Trophoblast cell (in vitro differentiated cells and primary cell): ENCODE measurements around the gene CALML5.

ENCODE experiments used
- DNase-seq, 2 donors: peaks; one replicate each; pipeline ENCODE4 v3.0.0-alpha.2; 2016
- H2AFZ ChIP-seq: 2 replicates; pipeline ENCODE4 v1.6.1; 2013; ENCODE audit warnings: low read length, moderate library complexity, mild to moderate bottlenecking; ENCODE audit not compliant: insufficient read depth, poor library complexity
- H2AK5ac ChIP-seq: 2 replicates; pipeline ENCODE4 v1.6.1; 2013; ENCODE audit warnings: mild to moderate bottlenecking, low read length
- H2BK120ac ChIP-seq: 2 replicates; pipeline ENCODE4 v1.6.1; 2013; ENCODE audit warnings: low read length, mild to moderate bottlenecking, moderate library complexity; ENCODE audit not compliant: insufficient read depth, poor library complexity
- H2BK12ac ChIP-seq: 2 replicates; pipeline ENCODE4 v1.6.1; 2013; ENCODE audit warnings: mild to moderate bottlenecking, low read length, moderate library complexity
- H2BK5ac ChIP-seq: 2 replicates; pipeline ENCODE4 v1.6.1; 2013; ENCODE audit warnings: low read length, low read depth, moderate library complexity, mild to moderate bottlenecking; ENCODE audit not compliant: poor library complexity
- H3K14ac ChIP-seq: 2 replicates; pipeline ENCODE4 v1.6.1; 2013; ENCODE audit warnings: mild to moderate bottlenecking, low read length
- H3K18ac ChIP-seq: 2 replicates; pipeline ENCODE4 v1.6.1; 2013; ENCODE audit warnings: mild to moderate bottlenecking, low read length
- H3K23ac ChIP-seq: 2 replicates; pipeline ENCODE4 v1.6.1; 2013; ENCODE audit warnings: low read length
- H3K27ac ChIP-seq: 2 replicates; pipeline ENCODE4 v1.5.1; 2013; ENCODE audit warnings: low read depth, mild to moderate bottlenecking, inconsistent platforms, low read length, moderate library complexity
- H3K27me3 ChIP-seq: 2 replicates; pipeline ENCODE4 v1.6.1; 2013; ENCODE audit warnings: inconsistent platforms, mild to moderate bottlenecking, low read length, moderate library complexity; ENCODE audit not compliant: insufficient read depth
- H3K36me3 ChIP-seq, 2 experiments: 1 replicate in 1 of 2; 2 replicates in 1 of 2; pipeline ENCODE4 v1.6.1; 2013; ENCODE audit warnings: low read length in 2 of 2, mild to moderate bottlenecking in 2 of 2, moderate library complexity in 1 of 2; ENCODE audit not compliant: insufficient read depth in 2 of 2, control insufficient read depth in 1 of 2
- H3K4ac ChIP-seq: 2 replicates; pipeline ENCODE4 v1.6.1; 2013; ENCODE audit warnings: low read depth, mild to moderate bottlenecking, low read length, moderate library complexity
- H3K4me1 ChIP-seq, 2 experiments: 1 replicate in 1 of 2; 2 replicates in 1 of 2; pipeline ENCODE4 v1.6.1; 2013; ENCODE audit warnings: low read length in 2 of 2, mild to moderate bottlenecking in 2 of 2, moderate library complexity in 1 of 2; ENCODE audit not compliant: insufficient read depth in 2 of 2, control insufficient read depth in 1 of 2
- H3K4me2 ChIP-seq: 2 replicates; pipeline ENCODE4 v1.6.1; 2013; ENCODE audit warnings: inconsistent platforms, mild to moderate bottlenecking, low read length, moderate library complexity
- H3K4me3 ChIP-seq: 2 replicates; pipeline ENCODE4 v1.5.1; 2013; ENCODE audit warnings: mild to moderate bottlenecking, low read depth, low read length, inconsistent platforms
- H3K79me1 ChIP-seq: one replicate; pipeline ENCODE4 v1.6.1; 2013; ENCODE audit warnings: low read length
- H3K79me2 ChIP-seq: 2 replicates; pipeline ENCODE4 v1.6.1; 2013; ENCODE audit warnings: low read length, mild to moderate bottlenecking; ENCODE audit not compliant: control insufficient read depth, insufficient read depth, poor library complexity
- H3K9ac ChIP-seq: 2 replicates; pipeline ENCODE4 v1.6.1; 2013; ENCODE audit warnings: mild to moderate bottlenecking, low read length
- H3K9me3 ChIP-seq: 2 replicates; pipeline ENCODE4 v1.6.1; 2013; ENCODE audit warnings: low read depth, mild to moderate bottlenecking, control low read depth, inconsistent platforms, low read length; ENCODE audit not compliant: insufficient read depth
- H4K12ac ChIP-seq: 2 replicates; pipeline ENCODE4 v1.6.1; 2013; ENCODE audit warnings: low read depth, mild to moderate bottlenecking, low read length, moderate library complexity
- H4K8ac ChIP-seq: 2 replicates; pipeline ENCODE4 v1.6.1; 2013; ENCODE audit warnings: low read depth, mild to moderate bottlenecking, low read length, moderate library complexity
- H4K91ac ChIP-seq: one replicate; pipeline ENCODE4 v1.6.1; 2013; ENCODE audit warnings: low read depth, mild to moderate bottlenecking, low read length, moderate library complexity
- WGBS: extraction: QIAGEN DNeasy Blood & Tissue Kit; methylation state at CpG from one replicate; pipeline ENCODE4 v1.1.7; 2013; ENCODE audit warnings: missing lambda C conversion rate; ENCODE audit not compliant: insufficient read length, insufficient coverage; ENCODE audit errors: extremely low coverage; 5-methylcytosine and 5-hydroxymethylcytosine counted together

Gene CALML5

GRCh38 chr10:5534880-5535856, 35.8 kb upstream of the CALML5 start:
- H4K8ac ChIP-seq, result no peak overlapping the region
- H3K9ac ChIP-seq, result no peak overlapping the region
- H3K27ac ChIP-seq, result peak overlapping the region; percentile 42
- no CpG with 5 or more reads among the region's 8 CpGs for WGBS
- peak overlapping the region; percentile 36 for H2BK5ac ChIP-seq
- H2AK5ac ChIP-seq, result no peak overlapping the region
- H2BK120ac ChIP-seq, result peak overlapping the region; percentile 66
- peaks cover 53% of the 10 kb centered on the region for H3K79me1 ChIP-seq
- H3K18ac ChIP-seq, result no peak overlapping the region
- H3K4me1 ChIP-seq, result peaks cover 33 to 45% of the 10 kb centered on the region in 2 experiments
- no peaks in the 10 kb centered on the region for H3K27me3 ChIP-seq
- no peak overlapping the region for H4K12ac ChIP-seq
- H3K4ac ChIP-seq, result no peak overlapping the region
- no peak overlapping the region for H3K23ac ChIP-seq
- no peak overlapping the region for H3K4me2 ChIP-seq
- H3K79me2 ChIP-seq, result peaks cover 14% of the 10 kb centered on the region
- H3K14ac ChIP-seq, result no peak overlapping the region
- H4K91ac ChIP-seq, result peak overlapping the region; percentile 60
- no peak overlapping the region for H2BK12ac ChIP-seq
- peak in 1 of 2 donors; percentile 43 for DNase-seq
- no peak overlapping the region for H3K4me3 ChIP-seq
- H2AFZ ChIP-seq, result no peak overlapping the region
- H3K9me3 ChIP-seq, result peaks cover 4% of the 10 kb centered on the region
- H3K36me3 ChIP-seq, result peaks cover 0 to 6% of the 10 kb centered on the region in 2 experiments

- peak overlapping the region; percentile 85 for H3K14ac ChIP-seq
- H3K9ac ChIP-seq, result no peak overlapping the region
- no peak overlapping the region for H3K4me3 ChIP-seq
- peak overlapping the region; percentile 91 for H4K91ac ChIP-seq
- H3K27me3 ChIP-seq, result no peaks in the 10 kb centered on the region
- H2AFZ ChIP-seq, result no peak overlapping the region
- H3K9me3 ChIP-seq, result peaks cover 4% of the 10 kb centered on the region
- no peak overlapping the region for H4K12ac ChIP-seq
- H3K27ac ChIP-seq, result peak overlapping the region; percentile 31
- peak overlapping the region; percentile 85 for H3K18ac ChIP-seq
- no CpG with 5 or more reads among the region's 38 CpGs for WGBS
- H3K4me1 ChIP-seq, result peaks cover 25 to 42% of the 10 kb centered on the region in 2 experiments
- peak overlapping the region; percentile 35 for H3K4ac ChIP-seq
- H3K36me3 ChIP-seq, result peaks cover 0 to 6% of the 10 kb centered on the region in 2 experiments
- peaks cover 46% of the 10 kb centered on the region for H3K79me1 ChIP-seq
- H3K4me2 ChIP-seq, result no peak overlapping the region
- H2BK12ac ChIP-seq, result peak overlapping the region; percentile 97
- peaks cover 9% of the 10 kb centered on the region for H3K79me2 ChIP-seq
- H2BK120ac ChIP-seq, result peak overlapping the region; percentile 53
- DNase-seq, result no peak
- H2BK5ac ChIP-seq, result peak overlapping the region; percentile 67
- H3K23ac ChIP-seq, result no peak overlapping the region
- H4K8ac ChIP-seq, result peak overlapping the region; percentile 18
- H2AK5ac ChIP-seq, result peak overlapping the region; percentile 82
These were observed 34.9 kb upstream of the CALML5 start for GRCh38 chr10:5534051-5534821.

GRCh38 chr10:5533098-5533731, 33.8 kb upstream of the CALML5 start:
- no peaks in the 10 kb centered on the region for H3K27me3 ChIP-seq
- H3K14ac ChIP-seq, result peak overlapping the region; percentile 71
- H3K23ac ChIP-seq, result no peak overlapping the region
- no peak overlapping the region for H4K12ac ChIP-seq
- no peak overlapping the region for H3K4ac ChIP-seq
- peaks cover 12% of the 10 kb centered on the region for H3K79me2 ChIP-seq
- H3K4me1 ChIP-seq, result peaks cover 32 to 41% of the 10 kb centered on the region in 2 experiments
- peaks cover 4% of the 10 kb centered on the region for H3K9me3 ChIP-seq
- peak overlapping the region; percentile 69 for H2BK120ac ChIP-seq
- peak overlapping the region; percentile 77 for H2BK12ac ChIP-seq
- H3K79me1 ChIP-seq, result peaks cover 43% of the 10 kb centered on the region
- peak overlapping the region; percentile 18 for H2BK5ac ChIP-seq
- no CpG with 5 or more reads among the region's 21 CpGs for WGBS
- peak overlapping the region; percentile 89 for H2AK5ac ChIP-seq
- H4K91ac ChIP-seq, result peak overlapping the region; percentile 62
- no peak overlapping the region for H4K8ac ChIP-seq
- peak overlapping the region; percentile 56 for H3K18ac ChIP-seq
- H3K4me3 ChIP-seq, result no peak overlapping the region
- peaks cover 0 to 6% of the 10 kb centered on the region in 2 experiments for H3K36me3 ChIP-seq
- no peak for DNase-seq
- no peak overlapping the region for H2AFZ ChIP-seq
- H3K4me2 ChIP-seq, result no peak overlapping the region
- H3K9ac ChIP-seq, result no peak overlapping the region
- no peak overlapping the region for H3K27ac ChIP-seq

GRCh38 chr10:5532618-5533097, 33.3 kb upstream of the CALML5 start:
- Histone ChIP-seq H3K79me2 (peaks cover 11% of the 10 kb centered on the region), H3K9me3 (peaks cover 4% of the 10 kb centered on the region), H4K91ac (peak overlapping the region; percentile 62), H3K4me1 (peaks cover 29 to 36% of the 10 kb centered on the region in 2 experiments), H3K9ac (no peak overlapping the region), H3K18ac (no peak overlapping the region), H2AFZ (no peak overlapping the region), H3K4me3 (no peak overlapping the region), H3K23ac (no peak overlapping the region), H3K14ac (peak overlapping the region; percentile 7), H4K12ac (no peak overlapping the region), H3K79me1 (peaks cover 39% of the 10 kb centered on the region), H4K8ac (no peak overlapping the region), H2BK12ac (peak overlapping the region; percentile 77), H3K4ac (no peak overlapping the region), H2BK5ac (no peak overlapping the region), H3K27ac (no peak overlapping the region), H3K4me2 (no peak overlapping the region), H3K36me3 (peaks cover 0 to 6% of the 10 kb centered on the region in 2 experiments), H2BK120ac (peak overlapping the region; percentile 28), H3K27me3 (no peaks in the 10 kb centered on the region), H2AK5ac (peak overlapping the region; percentile 10)
- no CpG with 5 or more reads among the region's 6 CpGs for WGBS
- DNase-seq, result no peak
